Endothelial cell (in vitro differentiated cells): Measurements from ENCODE around the gene KRTAP10-6. TPM values are rescaled to one million over a fixed set of nuclear protein-coding genes. Genes with fewer than 3 reads are reported as not detected.

Source experiments
- DNase-seq: peaks from one replicate; pipeline ENCODE4 v3.0.0; 2021; ENCODE audit warnings: low spot score
- H3K27ac Mint-ChIP-seq: one replicate; pipeline ENCODE4 v1.8.0; 2021; ENCODE audit warnings: mixed read lengths, inconsistent platforms; ENCODE audit not compliant: unreplicated experiment
- H3K27me3 Mint-ChIP-seq: one replicate; pipeline ENCODE4 v1.8.0; 2021; ENCODE audit warnings: mild to moderate bottlenecking, moderate library complexity, mixed read lengths, inconsistent platforms; ENCODE audit not compliant: unreplicated experiment
- H3K36me3 Mint-ChIP-seq: one replicate; pipeline ENCODE4 v1.8.0; 2021; ENCODE audit warnings: mild to moderate bottlenecking, low read depth, mixed read lengths, inconsistent platforms; ENCODE audit not compliant: unreplicated experiment
- H3K4me1 Mint-ChIP-seq: one replicate; pipeline ENCODE4 v1.8.0; 2021; ENCODE audit warnings: mild to moderate bottlenecking, mixed read lengths, inconsistent platforms; ENCODE audit not compliant: unreplicated experiment
- H3K4me3 Mint-ChIP-seq: one replicate; pipeline ENCODE4 v1.8.0; 2021; ENCODE audit warnings: mild to moderate bottlenecking, mixed read lengths, inconsistent platforms; ENCODE audit not compliant: unreplicated experiment
- H3K9me3 Mint-ChIP-seq: one replicate; pipeline ENCODE4 v1.8.0; 2021; ENCODE audit warnings: mixed read lengths, inconsistent platforms; ENCODE audit not compliant: unreplicated experiment
- total RNA-seq: library from RNA; stranded (reverse); fragmentation: NEBNext Ultra II Directional; extraction: Animal tissue kit (Norgen Biotek cat#: 25700); gene quantifications from one replicate; pipeline ENCODE4 v1.2.1, GENCODE V29; 2021; ENCODE audit not compliant: unreplicated experiment
- TF ChIP-seq, protein P1 (sequence below): fragments of 200-600 bp; sonication (generic); IDR thresholded peaks from one replicate; pipeline ENCODE4 v1.5.0; 2021; ENCODE audit warnings: antibody characterized with exemption; ENCODE audit not compliant: unreplicated experiment

The KRTAP10-6 gene
- total RNA-seq, 1 donor from 2014 or later: not detected

DNA sequence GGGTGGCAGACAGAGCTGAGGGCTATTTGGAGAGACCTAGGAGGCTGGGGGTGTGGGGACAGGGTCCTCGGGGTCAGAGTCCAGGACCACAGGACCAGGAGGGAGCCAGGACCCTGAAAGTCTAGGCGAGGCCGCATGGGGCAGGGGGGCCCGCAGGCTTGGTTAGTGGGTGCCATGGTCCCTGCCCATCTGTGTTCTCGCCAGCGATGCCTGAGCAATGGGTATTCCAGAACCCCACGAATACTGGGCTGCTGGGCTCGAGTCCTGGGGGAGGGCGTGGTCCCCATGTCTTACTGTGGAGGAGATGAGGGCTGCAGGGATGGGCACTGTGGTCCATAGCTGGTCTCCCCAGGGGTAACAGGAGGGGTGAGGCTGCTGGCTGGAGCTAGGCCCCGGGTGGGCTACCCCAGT is 2.0 kb downstream of the KRTAP10-6 start:
- Mint-ChIP-seq H3K27me3 (peaks cover 6% of the 10 kb centered on the region), H3K9me3 (no peaks in the 10 kb centered on the region), H3K27ac (no peak overlapping the region), H3K4me1 (peaks cover 2% of the 10 kb centered on the region), H3K4me3 (no peak overlapping the region), H3K36me3 (peaks cover 4% of the 10 kb centered on the region)
- TF ChIP-seq, protein P1, sequence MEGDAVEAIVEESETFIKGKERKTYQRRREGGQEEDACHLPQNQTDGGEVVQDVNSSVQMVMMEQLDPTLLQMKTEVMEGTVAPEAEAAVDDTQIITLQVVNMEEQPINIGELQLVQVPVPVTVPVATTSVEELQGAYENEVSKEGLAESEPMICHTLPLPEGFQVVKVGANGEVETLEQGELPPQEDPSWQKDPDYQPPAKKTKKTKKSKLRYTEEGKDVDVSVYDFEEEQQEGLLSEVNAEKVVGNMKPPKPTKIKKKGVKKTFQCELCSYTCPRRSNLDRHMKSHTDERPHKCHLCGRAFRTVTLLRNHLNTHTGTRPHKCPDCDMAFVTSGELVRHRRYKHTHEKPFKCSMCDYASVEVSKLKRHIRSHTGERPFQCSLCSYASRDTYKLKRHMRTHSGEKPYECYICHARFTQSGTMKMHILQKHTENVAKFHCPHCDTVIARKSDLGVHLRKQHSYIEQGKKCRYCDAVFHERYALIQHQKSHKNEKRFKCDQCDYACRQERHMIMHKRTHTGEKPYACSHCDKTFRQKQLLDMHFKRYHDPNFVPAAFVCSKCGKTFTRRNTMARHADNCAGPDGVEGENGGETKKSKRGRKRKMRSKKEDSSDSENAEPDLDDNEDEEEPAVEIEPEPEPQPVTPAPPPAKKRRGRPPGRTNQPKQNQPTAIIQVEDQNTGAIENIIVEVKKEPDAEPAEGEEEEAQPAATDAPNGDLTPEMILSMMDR: no peak
- DNase-seq: no peak

DNA sequence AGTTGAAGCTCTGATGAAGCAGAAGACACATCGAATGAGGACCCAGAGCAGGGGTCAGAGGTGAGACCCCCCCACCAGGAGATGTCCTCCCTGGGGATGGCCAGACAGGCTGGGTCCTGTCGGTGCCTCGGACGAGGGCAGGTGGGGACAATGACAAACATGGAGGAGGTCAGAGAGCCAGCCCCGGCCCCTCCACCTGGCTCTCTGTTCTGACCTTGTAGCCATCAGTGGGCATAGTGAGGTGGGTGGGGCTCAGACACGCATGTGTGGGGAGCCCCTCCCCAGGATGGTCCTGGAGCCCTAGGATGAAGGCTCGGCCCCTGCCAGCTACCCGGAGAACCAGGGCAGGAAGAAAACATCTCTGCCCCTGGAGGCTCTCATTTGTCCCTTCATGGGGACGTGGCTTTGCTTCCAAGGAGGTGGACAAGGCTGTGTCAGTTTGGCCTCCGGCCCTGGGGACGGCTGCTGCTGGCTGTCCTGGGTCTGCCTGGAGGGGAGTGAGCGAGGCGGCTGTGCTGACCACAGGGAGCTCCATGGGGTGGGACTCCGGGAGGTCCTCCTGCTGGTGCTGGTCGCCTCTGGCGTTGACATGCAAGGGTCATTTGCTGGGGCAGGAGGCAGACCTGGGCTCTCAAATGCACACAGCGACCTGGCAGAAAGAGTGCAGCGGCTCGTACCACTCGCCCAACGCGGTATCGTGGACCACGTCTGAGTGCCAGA is 2.6 kb downstream of the KRTAP10-6 start:
- H3K27me3 Mint-ChIP-seq: peaks cover 6% of the 10 kb centered on the region
- TF ChIP-seq, protein P1: no peak
- peaks cover 4% of the 10 kb centered on the region for H3K36me3 Mint-ChIP-seq
- H3K9me3 Mint-ChIP-seq: no peaks in the 10 kb centered on the region
- H3K27ac Mint-ChIP-seq: no peak overlapping the region
- H3K4me1 Mint-ChIP-seq: peaks cover 2% of the 10 kb centered on the region
- no peak for DNase-seq
- H3K4me3 Mint-ChIP-seq: no peak overlapping the region

DNA sequence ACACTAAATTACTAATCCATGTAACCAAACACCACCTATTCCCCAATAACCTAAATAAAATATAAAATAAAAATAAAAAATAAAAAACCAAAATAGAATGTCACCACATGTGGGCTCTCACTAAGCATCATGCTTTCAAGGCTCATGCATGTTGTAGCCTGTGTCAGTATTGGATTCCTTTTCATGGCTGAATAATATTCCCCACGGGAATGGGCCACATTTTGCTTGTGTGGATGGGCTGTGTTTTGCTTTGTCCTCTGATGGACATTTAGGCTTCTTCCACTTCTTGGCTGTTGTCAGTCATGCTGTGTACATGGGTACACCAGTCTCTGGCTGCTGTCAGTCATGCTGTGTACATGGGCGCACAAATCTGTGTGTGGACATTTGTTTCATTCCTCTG is 3.2 kb downstream of the KRTAP10-6 start:
- no peaks in the 10 kb centered on the region for H3K9me3 Mint-ChIP-seq
- peaks cover 2% of the 10 kb centered on the region for H3K4me1 Mint-ChIP-seq
- DNase-seq: no peak
- TF ChIP-seq, protein P1: no peak
- H3K36me3 Mint-ChIP-seq: peaks cover 4% of the 10 kb centered on the region
- H3K27me3 Mint-ChIP-seq: peaks cover 6% of the 10 kb centered on the region
- H3K27ac Mint-ChIP-seq: no peak overlapping the region
- H3K4me3 Mint-ChIP-seq: no peak overlapping the region

DNA sequence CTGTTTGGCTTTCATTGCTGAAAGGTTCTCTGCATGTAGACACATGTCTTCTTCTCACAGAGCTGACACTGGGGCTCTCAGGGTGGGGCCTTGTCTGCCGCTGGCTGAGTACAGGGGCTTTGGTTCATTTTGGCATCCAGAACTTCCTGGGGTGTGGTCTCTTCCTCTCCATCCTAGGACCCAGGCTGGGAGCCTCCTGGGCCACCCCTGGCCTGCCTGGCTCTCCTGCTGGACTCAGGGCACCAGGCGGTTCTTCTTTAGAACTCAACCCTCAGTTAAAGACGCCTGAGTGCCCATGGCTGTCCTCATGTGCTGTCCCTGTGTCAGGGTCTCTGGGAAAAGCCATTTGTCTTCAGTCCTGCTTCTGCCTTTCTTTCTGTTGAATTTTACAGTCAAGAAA is 6.4 kb downstream of the KRTAP10-6 start:
- peaks cover 3% of the 10 kb centered on the region for H3K27me3 Mint-ChIP-seq
- no peaks in the 10 kb centered on the region for H3K4me1 Mint-ChIP-seq
- no peaks in the 10 kb centered on the region for H3K9me3 Mint-ChIP-seq
- no peak overlapping the region for H3K27ac Mint-ChIP-seq
- no peak overlapping the region for H3K4me3 Mint-ChIP-seq
- TF ChIP-seq, protein P1: no peak
- DNase-seq: no peak
- H3K36me3 Mint-ChIP-seq: peaks cover 4% of the 10 kb centered on the region

DNA sequence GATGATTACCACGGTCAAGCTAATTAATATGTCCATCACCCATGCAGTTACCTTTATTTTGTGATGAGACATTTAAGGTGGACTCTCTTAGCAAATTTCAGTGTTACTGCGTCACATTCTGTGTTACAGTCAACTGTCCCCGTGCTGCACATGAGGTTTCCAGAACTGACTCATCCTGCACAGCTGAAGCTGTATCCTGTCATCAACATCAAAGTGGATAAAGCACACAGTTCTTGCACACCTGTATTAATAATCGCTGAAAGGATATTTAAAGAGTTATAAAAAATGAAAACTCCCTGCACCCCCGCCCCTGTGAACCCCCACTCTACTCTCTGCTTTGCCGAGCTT is 8.5 kb downstream of the KRTAP10-6 start:
- TF ChIP-seq, protein P1: no peak
- DNase-seq: no peak
- H3K4me1 Mint-ChIP-seq: no peaks in the 10 kb centered on the region
- H3K27me3 Mint-ChIP-seq: peaks cover 6% of the 10 kb centered on the region
- no peaks in the 10 kb centered on the region for H3K9me3 Mint-ChIP-seq
- no peak overlapping the region for H3K4me3 Mint-ChIP-seq
- no peak overlapping the region for H3K27ac Mint-ChIP-seq
- H3K36me3 Mint-ChIP-seq: peaks cover 4% of the 10 kb centered on the region
